ENCODE results near the gene BNIP5.

GRCh38 chr6:36301781-36302180, 34.9 kb downstream of the BNIP5 start:
- TF ChIP-seq, protein P1, sequence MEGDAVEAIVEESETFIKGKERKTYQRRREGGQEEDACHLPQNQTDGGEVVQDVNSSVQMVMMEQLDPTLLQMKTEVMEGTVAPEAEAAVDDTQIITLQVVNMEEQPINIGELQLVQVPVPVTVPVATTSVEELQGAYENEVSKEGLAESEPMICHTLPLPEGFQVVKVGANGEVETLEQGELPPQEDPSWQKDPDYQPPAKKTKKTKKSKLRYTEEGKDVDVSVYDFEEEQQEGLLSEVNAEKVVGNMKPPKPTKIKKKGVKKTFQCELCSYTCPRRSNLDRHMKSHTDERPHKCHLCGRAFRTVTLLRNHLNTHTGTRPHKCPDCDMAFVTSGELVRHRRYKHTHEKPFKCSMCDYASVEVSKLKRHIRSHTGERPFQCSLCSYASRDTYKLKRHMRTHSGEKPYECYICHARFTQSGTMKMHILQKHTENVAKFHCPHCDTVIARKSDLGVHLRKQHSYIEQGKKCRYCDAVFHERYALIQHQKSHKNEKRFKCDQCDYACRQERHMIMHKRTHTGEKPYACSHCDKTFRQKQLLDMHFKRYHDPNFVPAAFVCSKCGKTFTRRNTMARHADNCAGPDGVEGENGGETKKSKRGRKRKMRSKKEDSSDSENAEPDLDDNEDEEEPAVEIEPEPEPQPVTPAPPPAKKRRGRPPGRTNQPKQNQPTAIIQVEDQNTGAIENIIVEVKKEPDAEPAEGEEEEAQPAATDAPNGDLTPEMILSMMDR (IDR thresholded peaks at IDR 0.05) = no peak
- no peak for TF ChIP-seq POLR2A (IDR thresholded peaks at IDR 0.05)

All from esophagus squamous epithelium (tissue), 4 donors.